Renal pelvis (tissue), 4 donors: ENCODE measurements around the gene LRRC74B. TPM values are rescaled to one million over a fixed set of nuclear protein-coding genes. Genes with fewer than 3 reads are reported as not detected.

Source experiments
- DNase-seq: peaks from one replicate; pipeline ENCODE4 v3.0.0-alpha.2; 2013
- polyA plus RNA-seq, 3 donors: library from polyadenylated mRNA; unstranded; fragments of 120-200 nt; gene quantifications; one replicate each; pipeline ENCODE4 v1.2.1, GENCODE V29; 2013; ENCODE audit not compliant: insufficient read length in 3 of 3

The LRRC74B gene
- polyA plus RNA-seq, 3 donors = 0.11 to 0.22 (median 0.22) TPM

GRCh38 chr22:21101877-21102638 lies 56.3 kb downstream of the LRRC74B start:
- no peak for DNase-seq

GRCh38 chr22:21102659-21103267 lies 57.0 kb downstream of the LRRC74B start:
- DNase-seq = peak; percentile 79

- no peak for DNase-seq
Measured at GRCh38 chr22:21103633-21104032, 57.9 kb downstream of the LRRC74B start.

- DNase-seq = no peak
Measured at GRCh38 chr22:21104126-21104691, 58.5 kb downstream of the LRRC74B start.

GRCh38 chr22:21105294-21105693 lies 59.5 kb downstream of the LRRC74B start:
- no peak for DNase-seq

- no peak for DNase-seq
Measured at GRCh38 chr22:21106000-21106399, 60.3 kb downstream of the LRRC74B start.

GRCh38 chr22:21108379-21109115 lies 62.8 kb downstream of the LRRC74B start:
- DNase-seq = no peak

Other genes starting within 250 kb of the LRRC74B start
- 10 to 100 TPM; 74.5 to 84.6 (median 76.0) TPM for gene PI4KA, start 187.1 kb upstream of the LRRC74B start, polyA plus RNA-seq
- 10 to 100 TPM; 28.1 to 35.5 (median 29.0) TPM for gene SNAP29, start 186.9 kb upstream of the LRRC74B start, polyA plus RNA-seq
- gene CRKL, start 128.5 kb upstream of the LRRC74B start, polyA plus RNA-seq = 10 to 100 TPM; 58.7 to 61.0 (median 60.7) TPM
- 1 to 10 TPM; 1.1 to 1.6 (median 1.5) TPM for gene AIFM3, start 78.7 kb upstream of the LRRC74B start, polyA plus RNA-seq
- 10 to 100 TPM; 49.3 to 60.5 (median 49.8) TPM for gene LZTR1, start 63.6 kb upstream of the LRRC74B start, polyA plus RNA-seq
- 10 to 100 TPM; 18.2 to 23.8 (median 22.4) TPM for gene THAP7, start 43.8 kb upstream of the LRRC74B start, polyA plus RNA-seq
- gene P2RX6, start 30.8 kb upstream of the LRRC74B start, polyA plus RNA-seq = 1 to 10 TPM; 1.3 to 2.4 (median 1.5) TPM
- 1 to 10 TPM; 1.5 to 1.8 (median 1.8) TPM for gene SLC7A4, start 13.4 kb upstream of the LRRC74B start, polyA plus RNA-seq